Liver (tissue), 9 donors: ENCODE measurements around the gene BNC2. TPM values are rescaled to one million over a fixed set of nuclear protein-coding genes. Genes with fewer than 3 reads are reported as not detected.

Experiments used
- DNase-seq: peaks from one replicate; pipeline ENCODE4 v3.0.0-alpha.2; 2017; ENCODE audit warnings: low spot score
- H3K27ac ChIP-seq, 2 donors: one replicate each; pipeline ENCODE4 v1.7.0; 2013; ENCODE audit warnings: inconsistent platforms in 2 of 2, low read length in 2 of 2, control low read depth in 1 of 2, low read depth in 1 of 2, mild to moderate bottlenecking in 1 of 2
- H3K27me3 ChIP-seq, 4 donors: one replicate each; pipeline versions ENCODE4 v1.6.1 to v1.7.0; 2013; ENCODE audit warnings: low read length in 3 of 4, inconsistent platforms in 1 of 4, mild to moderate bottlenecking in 1 of 4, moderate library complexity in 1 of 4; ENCODE audit not compliant: control insufficient read depth in 4 of 4, insufficient read depth in 4 of 4
- H3K36me3 ChIP-seq, 4 donors: one replicate each; pipeline versions ENCODE4 v1.6.1 to v1.7.0; 2013; ENCODE audit warnings: low read length in 3 of 4, mild to moderate bottlenecking in 3 of 4, low read depth in 1 of 4, moderate library complexity in 1 of 4; ENCODE audit not compliant: control insufficient read depth in 4 of 4, insufficient read depth in 3 of 4
- H3K4me1 ChIP-seq, 4 donors: one replicate each; pipeline versions ENCODE4 v1.6.1 to v1.7.0; 2013; ENCODE audit warnings: low read length in 3 of 4, mild to moderate bottlenecking in 3 of 4, moderate library complexity in 1 of 4; ENCODE audit not compliant: control insufficient read depth in 4 of 4, insufficient read depth in 4 of 4
- H3K4me3 ChIP-seq, 3 donors: one replicate each; pipeline versions ENCODE4 v1.6.1 to v1.7.0; 2013; ENCODE audit warnings: low read length in 3 of 3, control low read depth in 1 of 3, low read depth in 1 of 3, mild to moderate bottlenecking in 1 of 3
- H3K9ac ChIP-seq, 2 donors: one replicate each; pipeline ENCODE4 v1.7.0; 2013; ENCODE audit warnings: low read length in 2 of 2, mild to moderate bottlenecking in 2 of 2, moderate library complexity in 2 of 2, control low read depth in 1 of 2, low read depth in 1 of 2
- H3K9me3 ChIP-seq, 4 donors: one replicate each; pipeline versions ENCODE4 v1.6.1 to v1.7.0; 2013; ENCODE audit warnings: low read length in 3 of 4; ENCODE audit not compliant: control insufficient read depth in 4 of 4
- EGR1 ChIP-seq, 2 donors: IDR thresholded peaks; 2 replicates each; pipeline ENCODE4 v1.6.1; 2016 to 2018; ENCODE audit warnings: antibody characterized with exemption in 2 of 2, low read depth in 2 of 2
- FOXA1 ChIP-seq: IDR thresholded peaks from 2 replicates; pipeline ENCODE4 v1.6.1; 2016; ENCODE audit warnings: antibody characterized with exemption
- HNF4A ChIP-seq, 2 donors: conservative IDR thresholded peaks; 2 replicates each; pipeline ENCODE4 v1.6.1; 2016; ENCODE audit warnings: antibody characterized with exemption in 2 of 2, mild to moderate bottlenecking in 2 of 2
- HNF4G ChIP-seq: IDR thresholded peaks from 2 replicates; pipeline ENCODE4 v1.6.1; 2016; ENCODE audit warnings: antibody characterized with exemption
- JUND ChIP-seq, 2 donors: IDR thresholded peaks; 2 replicates each; pipeline ENCODE4 v1.6.1; 2016; ENCODE audit warnings: antibody characterized with exemption in 2 of 2
- NR2F2 ChIP-seq: IDR thresholded peaks from 2 replicates; pipeline ENCODE4 v1.6.1; 2016; ENCODE audit warnings: antibody characterized with exemption
- RAD21 ChIP-seq, 2 donors: IDR thresholded peaks; 2 replicates each; pipeline ENCODE4 v1.6.1; 2016; ENCODE audit warnings: antibody characterized with exemption in 2 of 2, mild to moderate bottlenecking in 2 of 2
- RXRA ChIP-seq, 2 donors: IDR thresholded peaks; 2 replicates each; pipeline ENCODE4 v1.6.1; 2017 to 2018; ENCODE audit warnings: antibody characterized with exemption in 2 of 2, mild to moderate bottlenecking in 1 of 2
- SP1 ChIP-seq: IDR thresholded peaks from 2 replicates; pipeline ENCODE4 v1.6.1; 2018; ENCODE audit warnings: antibody characterized with exemption, mild to moderate bottlenecking
- YY1 ChIP-seq: IDR thresholded peaks from 2 replicates; pipeline ENCODE4 v1.6.1; 2016; ENCODE audit warnings: antibody characterized with exemption, mild to moderate bottlenecking
- WGBS: extraction: QIAGEN DNeasy Blood & Tissue Kit; methylation state at CpG from one replicate; pipeline ENCODE4 v1.1.7; 2013; 5-methylcytosine and 5-hydroxymethylcytosine counted together
- polyA plus RNA-seq, 2 donors: library from polyadenylated mRNA; stranded (reverse) in 1 of 2; unstranded in 1 of 2; fragments of 200-250 nt in 1 of 2; fragments of >200 nt in 1 of 2; fragmentation: Nextera tagmentation in 1 of 2; extraction: Ambion mirVana in 1 of 2; gene quantifications; one replicate each; pipeline versions ENCODE4 v1.2.1 to v1.2.3, GENCODE V29; 2013 to 2015
- total RNA-seq, 2 donors: library from RNA; depleted of rRNA; stranded (reverse); fragments of >200 nt; gene quantifications; one replicate each; pipeline ENCODE4 v1.2.3, GENCODE V29; 2014
- TF ChIP-seq, protein P1 (sequence below): IDR thresholded peaks from 2 replicates; pipeline ENCODE4 v1.6.1; 2016; ENCODE audit warnings: antibody characterized with exemption
- TF ChIP-seq, protein P2 (sequence below): fragments of 150-350 bp; IDR thresholded peaks from 2 replicates; pipeline ENCODE4 v1.5.1; 2017; ENCODE audit warnings: improper control_type of control experiment, low read depth, low read length; ENCODE audit not compliant: missing input control
- TF ChIP-seq, protein P3 (sequence below): IDR thresholded peaks from 2 replicates; pipeline ENCODE4 v1.6.1; 2016; ENCODE audit warnings: antibody characterized with exemption, mild to moderate bottlenecking
- TF ChIP-seq, protein P4 (sequence below): IDR thresholded peaks from 2 replicates; pipeline ENCODE4 v1.6.1; 2016; ENCODE audit warnings: antibody characterized with exemption
- donor health status: healthy.
- donor health status: healthy.
- donor health status: healthy.
- donor health status: healthy.
- donor health status: healthy.

The BNC2 gene
- total and polyA plus RNA-seq, 4 donors = 0.07 to 0.67 (median 0.08) TPM

DNA sequence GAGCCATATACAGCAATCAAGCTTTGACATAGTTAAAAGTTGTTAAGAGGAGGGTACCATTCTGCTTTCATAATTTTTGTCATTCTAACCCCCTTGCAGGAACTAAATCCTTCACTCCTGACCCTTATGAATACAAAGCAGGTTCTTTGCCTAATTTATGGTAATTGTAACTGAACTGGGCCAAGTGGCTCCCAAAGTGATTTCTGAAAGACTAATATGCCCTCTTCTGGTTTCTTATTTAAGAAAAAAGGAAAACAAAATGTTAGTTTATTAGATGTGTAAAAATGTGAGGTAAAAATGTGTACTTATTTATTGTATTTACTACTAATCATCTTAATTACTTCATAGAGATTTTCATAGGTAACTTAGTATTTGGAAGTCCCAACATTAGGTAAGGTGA lies 268.5 kb downstream of the BNC2 start:
- no peaks in the 10 kb centered on the region for H3K9me3 ChIP-seq
- H3K27ac ChIP-seq = no peak overlapping the region
- H3K4me3 ChIP-seq = no peak overlapping the region
- no peaks in the 10 kb centered on the region for H3K27me3 ChIP-seq
- no peaks in the 10 kb centered on the region for H3K36me3 ChIP-seq
- TF ChIP-seq NR2F2 (no peak), SP1 (no peak), RXRA (IDR thresholded peaks at IDR 0.05) (no peak), FOXA1 (no peak), RAD21 (IDR thresholded peaks at IDR 0.05) (peak; percentile 60 to 67), HNF4A (conservative IDR thresholded peaks at IDR 0.05) (no peak)
- no peak overlapping the region for H3K9ac ChIP-seq
- DNase-seq = no peak
- no peaks in the 10 kb centered on the region for H3K4me1 ChIP-seq

DNA sequence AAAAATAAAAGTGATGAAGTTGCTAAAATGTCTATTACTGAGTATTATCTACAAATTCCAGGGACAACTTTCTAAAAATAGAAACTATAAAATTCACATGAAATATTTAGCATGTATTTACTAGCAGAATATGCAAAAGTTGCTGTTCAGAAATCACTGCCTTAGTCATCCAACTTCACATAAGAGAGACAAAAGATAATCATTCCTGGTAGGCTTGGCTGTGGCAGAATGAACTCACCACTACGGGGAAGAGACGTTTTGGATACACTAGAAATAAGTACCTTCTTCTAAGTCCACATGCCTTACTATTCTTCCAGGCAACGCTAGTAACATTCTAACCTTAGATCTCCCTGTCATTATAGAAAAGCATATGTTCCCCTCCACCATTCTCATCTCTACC lies 272.2 kb downstream of the BNC2 start:
- no peak for TF ChIP-seq FOXA1
- TF ChIP-seq HNF4A (conservative IDR thresholded peaks at IDR 0.05) = no peak
- TF ChIP-seq NR2F2 = no peak
- TF ChIP-seq JUND (IDR thresholded peaks at IDR 0.05) = no peak
- TF ChIP-seq SP1 = no peak
- Histone ChIP-seq H3K4me3 (no peak overlapping the region), H3K36me3 (no peaks in the 10 kb centered on the region), H3K27me3 (no peaks in the 10 kb centered on the region), H3K4me1 (no peaks in the 10 kb centered on the region), H3K27ac (no peak overlapping the region), H3K9ac (no peak overlapping the region), H3K9me3 (no peaks in the 10 kb centered on the region)
- no peak for DNase-seq
- WGBS = 83% methylated on average over 3 of the region's 3 CpGs

DNA sequence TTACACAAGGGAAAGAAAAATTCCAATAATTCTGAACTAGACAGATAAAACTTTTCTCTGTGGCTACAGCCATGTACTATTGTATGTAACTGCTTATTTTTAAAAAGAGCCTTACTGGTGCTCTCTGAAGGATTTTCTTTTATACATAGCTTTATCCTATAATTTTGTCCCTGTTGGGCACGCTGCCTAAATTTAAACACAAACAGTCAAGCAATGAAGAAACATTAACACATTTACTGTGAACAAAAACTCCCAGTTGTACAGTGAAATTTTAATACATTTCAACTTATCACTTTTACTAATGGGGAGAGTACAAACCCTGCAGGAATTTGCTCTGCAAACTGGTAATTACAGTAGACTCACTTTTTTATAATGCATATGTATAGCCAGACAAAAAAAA lies 273.3 kb downstream of the BNC2 start:
- WGBS = 92% methylated on average over 1 of the region's 1 CpG
- no peak for TF ChIP-seq NR2F2
- TF ChIP-seq JUND (IDR thresholded peaks at IDR 0.05) = no peak
- TF ChIP-seq, protein P1, sequence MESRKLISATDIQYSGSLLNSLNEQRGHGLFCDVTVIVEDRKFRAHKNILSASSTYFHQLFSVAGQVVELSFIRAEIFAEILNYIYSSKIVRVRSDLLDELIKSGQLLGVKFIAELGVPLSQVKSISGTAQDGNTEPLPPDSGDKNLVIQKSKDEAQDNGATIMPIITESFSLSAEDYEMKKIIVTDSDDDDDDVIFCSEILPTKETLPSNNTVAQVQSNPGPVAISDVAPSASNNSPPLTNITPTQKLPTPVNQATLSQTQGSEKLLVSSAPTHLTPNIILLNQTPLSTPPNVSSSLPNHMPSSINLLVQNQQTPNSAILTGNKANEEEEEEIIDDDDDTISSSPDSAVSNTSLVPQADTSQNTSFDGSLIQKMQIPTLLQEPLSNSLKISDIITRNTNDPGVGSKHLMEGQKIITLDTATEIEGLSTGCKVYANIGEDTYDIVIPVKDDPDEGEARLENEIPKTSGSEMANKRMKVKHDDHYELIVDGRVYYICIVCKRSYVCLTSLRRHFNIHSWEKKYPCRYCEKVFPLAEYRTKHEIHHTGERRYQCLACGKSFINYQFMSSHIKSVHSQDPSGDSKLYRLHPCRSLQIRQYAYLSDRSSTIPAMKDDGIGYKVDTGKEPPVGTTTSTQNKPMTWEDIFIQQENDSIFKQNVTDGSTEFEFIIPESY = no peak
- no peak for TF ChIP-seq RAD21 (IDR thresholded peaks at IDR 0.05)
- no peak for TF ChIP-seq HNF4A (conservative IDR thresholded peaks at IDR 0.05)
- no peak for TF ChIP-seq RXRA (IDR thresholded peaks at IDR 0.05)
- no peak for TF ChIP-seq EGR1 (IDR thresholded peaks at IDR 0.05; ENCODE audit: low read depth in 2 of 2)
- TF ChIP-seq, protein P2, sequence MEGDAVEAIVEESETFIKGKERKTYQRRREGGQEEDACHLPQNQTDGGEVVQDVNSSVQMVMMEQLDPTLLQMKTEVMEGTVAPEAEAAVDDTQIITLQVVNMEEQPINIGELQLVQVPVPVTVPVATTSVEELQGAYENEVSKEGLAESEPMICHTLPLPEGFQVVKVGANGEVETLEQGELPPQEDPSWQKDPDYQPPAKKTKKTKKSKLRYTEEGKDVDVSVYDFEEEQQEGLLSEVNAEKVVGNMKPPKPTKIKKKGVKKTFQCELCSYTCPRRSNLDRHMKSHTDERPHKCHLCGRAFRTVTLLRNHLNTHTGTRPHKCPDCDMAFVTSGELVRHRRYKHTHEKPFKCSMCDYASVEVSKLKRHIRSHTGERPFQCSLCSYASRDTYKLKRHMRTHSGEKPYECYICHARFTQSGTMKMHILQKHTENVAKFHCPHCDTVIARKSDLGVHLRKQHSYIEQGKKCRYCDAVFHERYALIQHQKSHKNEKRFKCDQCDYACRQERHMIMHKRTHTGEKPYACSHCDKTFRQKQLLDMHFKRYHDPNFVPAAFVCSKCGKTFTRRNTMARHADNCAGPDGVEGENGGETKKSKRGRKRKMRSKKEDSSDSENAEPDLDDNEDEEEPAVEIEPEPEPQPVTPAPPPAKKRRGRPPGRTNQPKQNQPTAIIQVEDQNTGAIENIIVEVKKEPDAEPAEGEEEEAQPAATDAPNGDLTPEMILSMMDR = no peak
- Histone ChIP-seq H3K4me1 (no peaks in the 10 kb centered on the region), H3K9ac (no peak overlapping the region), H3K9me3 (no peaks in the 10 kb centered on the region), H3K36me3 (no peaks in the 10 kb centered on the region), H3K27me3 (no peaks in the 10 kb centered on the region), H3K4me3 (no peak overlapping the region), H3K27ac (no peak overlapping the region)
- no peak for DNase-seq

DNA sequence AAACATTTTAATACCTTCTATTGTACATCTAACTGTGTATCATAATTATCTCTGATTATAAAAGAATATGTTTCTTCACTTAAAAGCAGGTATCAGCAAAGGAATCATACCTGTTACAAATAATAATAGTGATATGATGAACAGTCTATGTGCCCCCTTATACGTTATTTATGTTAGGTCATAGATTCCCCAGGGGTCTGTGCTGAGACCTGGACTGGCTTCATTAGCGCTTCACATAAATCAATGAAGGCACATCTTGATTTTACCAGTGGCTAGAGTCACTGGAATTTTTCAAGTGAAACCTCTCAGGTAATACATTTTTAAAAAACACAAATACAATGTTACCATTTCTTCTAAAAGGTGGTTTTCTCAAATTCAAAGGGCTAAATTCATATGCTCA lies 275.2 kb downstream of the BNC2 start:
- Histone ChIP-seq H3K27me3 (no peaks in the 10 kb centered on the region), H3K4me3 (no peak overlapping the region), H3K27ac (no peak overlapping the region), H3K9ac (no peak overlapping the region), H3K36me3 (no peaks in the 10 kb centered on the region), H3K4me1 (no peaks in the 10 kb centered on the region), H3K9me3 (no peaks in the 10 kb centered on the region)
- DNase-seq = no peak
- 86% methylated on average over 2 of the region's 2 CpGs for WGBS
- no peak for TF ChIP-seq HNF4G
- no peak for TF ChIP-seq FOXA1
- no peak for TF ChIP-seq HNF4A (conservative IDR thresholded peaks at IDR 0.05)
- TF ChIP-seq, protein P3, sequence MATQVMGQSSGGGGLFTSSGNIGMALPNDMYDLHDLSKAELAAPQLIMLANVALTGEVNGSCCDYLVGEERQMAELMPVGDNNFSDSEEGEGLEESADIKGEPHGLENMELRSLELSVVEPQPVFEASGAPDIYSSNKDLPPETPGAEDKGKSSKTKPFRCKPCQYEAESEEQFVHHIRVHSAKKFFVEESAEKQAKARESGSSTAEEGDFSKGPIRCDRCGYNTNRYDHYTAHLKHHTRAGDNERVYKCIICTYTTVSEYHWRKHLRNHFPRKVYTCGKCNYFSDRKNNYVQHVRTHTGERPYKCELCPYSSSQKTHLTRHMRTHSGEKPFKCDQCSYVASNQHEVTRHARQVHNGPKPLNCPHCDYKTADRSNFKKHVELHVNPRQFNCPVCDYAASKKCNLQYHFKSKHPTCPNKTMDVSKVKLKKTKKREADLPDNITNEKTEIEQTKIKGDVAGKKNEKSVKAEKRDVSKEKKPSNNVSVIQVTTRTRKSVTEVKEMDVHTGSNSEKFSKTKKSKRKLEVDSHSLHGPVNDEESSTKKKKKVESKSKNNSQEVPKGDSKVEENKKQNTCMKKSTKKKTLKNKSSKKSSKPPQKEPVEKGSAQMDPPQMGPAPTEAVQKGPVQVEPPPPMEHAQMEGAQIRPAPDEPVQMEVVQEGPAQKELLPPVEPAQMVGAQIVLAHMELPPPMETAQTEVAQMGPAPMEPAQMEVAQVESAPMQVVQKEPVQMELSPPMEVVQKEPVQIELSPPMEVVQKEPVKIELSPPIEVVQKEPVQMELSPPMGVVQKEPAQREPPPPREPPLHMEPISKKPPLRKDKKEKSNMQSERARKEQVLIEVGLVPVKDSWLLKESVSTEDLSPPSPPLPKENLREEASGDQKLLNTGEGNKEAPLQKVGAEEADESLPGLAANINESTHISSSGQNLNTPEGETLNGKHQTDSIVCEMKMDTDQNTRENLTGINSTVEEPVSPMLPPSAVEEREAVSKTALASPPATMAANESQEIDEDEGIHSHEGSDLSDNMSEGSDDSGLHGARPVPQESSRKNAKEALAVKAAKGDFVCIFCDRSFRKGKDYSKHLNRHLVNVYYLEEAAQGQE = no peak
- TF ChIP-seq, protein P4, sequence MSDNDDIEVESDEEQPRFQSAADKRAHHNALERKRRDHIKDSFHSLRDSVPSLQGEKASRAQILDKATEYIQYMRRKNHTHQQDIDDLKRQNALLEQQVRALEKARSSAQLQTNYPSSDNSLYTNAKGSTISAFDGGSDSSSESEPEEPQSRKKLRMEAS = no peak
- TF ChIP-seq JUND (IDR thresholded peaks at IDR 0.05) = no peak
- no peak for TF ChIP-seq YY1
- TF ChIP-seq EGR1 (IDR thresholded peaks at IDR 0.05; ENCODE audit: low read depth in 2 of 2) = no peak
